WTC11 (cell line): ENCODE measurements around the gene ALK. TPM values are rescaled to one million over a fixed set of nuclear protein-coding genes. Genes with fewer than 3 reads are reported as not detected.

Experiments
- ATAC-seq: fragments of 200-7000 bp; cut with Tn5 transposase; 2 replicates; pipeline ENCODE4 v1.10.0; 2021; ENCODE audit warnings: mild to moderate bottlenecking, moderate library complexity
- CTCF ChIA-PET: fragments of 300-600 bp; sonication (Branson Sonifier 250); formaldehyde crosslinking; loops from one replicate; lab custom pipeline; 2021; ENCODE audit warnings: antibody characterized with exemption; lab: Charles Lee
- POLR2A ChIA-PET: fragments of 350-600 bp; sonication (Branson Sonifier 250); formaldehyde crosslinking; loops from one replicate; lab custom pipeline; 2021; ENCODE audit warnings: antibody characterized with exemption; lab: Charles Lee
- DNase-seq: peaks from one replicate; pipeline ENCODE4 v3.0.0; 2021; ENCODE audit warnings: low spot score
- H3K27ac Mint-ChIP-seq: 2 replicates; pipeline ENCODE4 v1.8.0; 2021; ENCODE audit warnings: mixed read lengths
- H3K27me3 Mint-ChIP-seq: 2 replicates; pipeline ENCODE4 v1.8.0; 2021; ENCODE audit warnings: low read depth, mild to moderate bottlenecking, moderate library complexity, mixed read lengths
- H3K36me3 Mint-ChIP-seq: 2 replicates; pipeline ENCODE4 v1.8.0; 2021; ENCODE audit warnings: mixed read lengths
- H3K4me1 Mint-ChIP-seq: 2 replicates; pipeline ENCODE4 v1.8.0; 2022; ENCODE audit warnings: mixed read lengths
- H3K4me3 Mint-ChIP-seq: 2 replicates; pipeline ENCODE4 v1.8.0; 2021; ENCODE audit warnings: mild to moderate bottlenecking, moderate library complexity, mixed read lengths
- H3K9me3 Mint-ChIP-seq: 2 replicates; pipeline ENCODE4 v1.8.0; 2021; ENCODE audit warnings: mixed read lengths
- ATF1 ChIP-seq: sonication (generic); formaldehyde crosslinking; IDR thresholded peaks from 2 replicates; pipeline ENCODE4 v1.8.1; 2023; ENCODE audit warnings: mild to moderate bottlenecking, moderate library complexity, missing genetic modification reagents
- CREM ChIP-seq: sonication (generic); formaldehyde crosslinking; IDR thresholded peaks from 2 replicates; pipeline ENCODE4 v1.8.1; 2022; ENCODE audit warnings: mild to moderate bottlenecking, missing genetic modification reagents, moderate library complexity
- ELF4 ChIP-seq: sonication (generic); formaldehyde crosslinking; IDR thresholded peaks from 2 replicates; pipeline ENCODE4 v1.8.1; 2022; ENCODE audit warnings: low read depth, mild to moderate bottlenecking, moderate library complexity, missing genetic modification reagents
- GTF2I ChIP-seq: fragments of 250-450 bp; sonication (Bioruptor Pico); conservative IDR thresholded peaks from 2 replicates; pipeline ENCODE4 v1.4.0; 2021; ENCODE audit warnings: mild to moderate bottlenecking
- IRF2 ChIP-seq: sonication (generic); formaldehyde crosslinking; IDR thresholded peaks from 2 replicates; pipeline ENCODE4 v1.8.0; 2022; ENCODE audit warnings: low read depth, missing genetic modification reagents, borderline replicate concordance
- NFYB ChIP-seq: sonication (generic); formaldehyde crosslinking; conservative IDR thresholded peaks from 2 replicates; pipeline ENCODE4 v1.8.0; 2022; ENCODE audit warnings: low read depth, missing genetic modification reagents
- RELA ChIP-seq: sonication (generic); formaldehyde crosslinking; IDR thresholded peaks from 2 replicates; pipeline ENCODE4 v1.8.1; 2022; ENCODE audit warnings: missing genetic modification reagents, mild to moderate bottlenecking, borderline replicate concordance
- SMAD3 ChIP-seq: sonication (generic); formaldehyde crosslinking; IDR thresholded peaks from 2 replicates; pipeline ENCODE4 v1.8.0; 2022; ENCODE audit warnings: missing genetic modification reagents, mild to moderate bottlenecking, borderline replicate concordance
- TEAD1 ChIP-seq: sonication (generic); formaldehyde crosslinking; IDR thresholded peaks from 2 replicates; pipeline ENCODE4 v1.8.0; 2022; ENCODE audit warnings: mild to moderate bottlenecking, missing genetic modification reagents
- ZNF138 ChIP-seq: sonication (generic); formaldehyde crosslinking; conservative IDR thresholded peaks from 2 replicates; pipeline ENCODE4 v1.8.1; 2022; ENCODE audit warnings: mild to moderate bottlenecking, moderate library complexity, missing genetic modification reagents
- ZNF396 ChIP-seq: fragments of 250-450 bp; sonication (Bioruptor Pico); IDR thresholded peaks from 2 replicates; pipeline ENCODE4 v1.8.0; 2021; ENCODE audit warnings: mild to moderate bottlenecking, moderate library complexity, borderline replicate concordance
- ZNF423 ChIP-seq: fragments of 250-450 bp; sonication (Bioruptor Pico); IDR thresholded peaks from 2 replicates; pipeline ENCODE4 v2.1.2; 2022; ENCODE audit warnings: mild to moderate bottlenecking, moderate library complexity
- total RNA-seq: library from RNA; stranded (reverse); gene quantifications from 3 replicates; pipeline ENCODE4 v1.2.3, GENCODE V29; 2021
- TF ChIP-seq, protein P1 (sequence below): sonication (generic); formaldehyde crosslinking; IDR thresholded peaks from 2 replicates; pipeline ENCODE4 v1.8.1; 2022; ENCODE audit warnings: mild to moderate bottlenecking, missing genetic modification reagents, moderate library complexity, borderline replicate concordance
- TF ChIP-seq, protein P2 (sequence below): fragments of 250-450 bp; sonication (Bioruptor Pico); conservative IDR thresholded peaks from 2 replicates; pipeline ENCODE4 v1.9.0; 2021; ENCODE audit warnings: mild to moderate bottlenecking
- TF ChIP-seq, protein P3 (sequence below): sonication (generic); formaldehyde crosslinking; conservative IDR thresholded peaks from 2 replicates; pipeline ENCODE4 v1.8.1; 2022; ENCODE audit warnings: mild to moderate bottlenecking, missing genetic modification reagents

Gene ALK
- total RNA-seq, 1 experiment from 2014 or later, result not detected

DNA sequence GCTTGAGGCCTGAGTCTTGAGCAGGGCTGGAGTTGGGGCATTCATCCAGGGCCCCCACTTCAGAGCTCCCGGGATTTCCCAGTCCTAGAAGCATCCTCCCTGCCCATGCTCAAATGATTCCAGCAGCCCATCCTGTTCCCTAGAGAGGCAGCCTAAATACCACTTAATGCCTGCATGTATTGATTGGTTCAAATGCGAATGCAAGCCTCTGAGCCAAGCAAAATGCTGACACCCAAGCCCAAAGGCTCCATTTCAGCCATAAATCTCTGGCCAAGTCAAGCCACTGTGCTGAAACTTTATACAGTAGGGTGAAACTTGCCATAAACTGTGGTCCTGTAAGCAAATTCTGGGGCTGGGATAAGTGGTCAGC is 526.4 kb downstream of the ALK start (continued):
- TF ChIP-seq ZNF396 (CRISPR knock-in tag), result no peak
- TF ChIP-seq TEAD1 (CRISPR knock-in tag), result no peak

DNA sequence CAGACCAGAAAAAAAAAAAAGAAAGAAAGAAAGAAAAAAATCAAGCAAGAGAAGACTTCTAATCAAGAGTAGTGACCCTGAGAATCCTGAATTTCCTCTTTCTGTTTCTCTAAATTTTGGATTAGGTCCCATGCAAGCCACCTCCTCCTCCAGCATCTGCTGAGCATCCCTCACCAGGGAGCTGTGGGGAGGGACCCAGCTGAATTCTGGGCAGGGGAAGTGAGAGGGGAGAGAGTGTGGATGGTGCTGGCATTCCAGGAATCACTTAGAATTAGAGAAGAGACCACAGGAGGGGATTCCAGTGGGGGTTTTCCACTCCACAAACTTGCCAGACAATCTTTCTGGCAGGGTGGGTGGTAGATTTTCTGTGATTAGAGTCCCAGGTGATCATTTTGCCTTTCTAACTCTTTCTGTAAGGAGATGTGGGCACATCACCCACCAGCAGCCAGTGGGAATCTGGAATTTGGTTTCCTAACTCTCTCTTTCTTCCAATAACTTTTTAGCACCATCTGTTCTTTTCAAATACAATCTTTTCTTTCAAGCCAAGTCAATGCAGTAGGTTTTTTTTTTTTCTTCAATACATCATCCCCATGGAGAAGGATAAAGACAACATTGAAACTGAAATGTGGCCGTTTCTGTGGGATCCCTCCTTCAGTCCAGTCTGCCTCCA is 526.9 kb downstream of the ALK start:
- ATAC-seq (no peak; the same call in 1 of the 2 replicates), DNase-seq (no peak)
- H3K36me3 Mint-ChIP-seq, result no peaks in the 10 kb centered on the region
- CTCF ChIA-PET, result interaction anchor here (0.7 kb wide), 1 partner anchor 86 kb away, joined by 3 read pairs; no protein-coding TSS in a partner anchor
- no peaks in the 10 kb centered on the region for H3K9me3 Mint-ChIP-seq
- no peaks in the 10 kb centered on the region for H3K27me3 Mint-ChIP-seq
- H3K4me1 Mint-ChIP-seq, result peaks cover 16% of the 10 kb centered on the region
- H3K27ac Mint-ChIP-seq, result no peak overlapping the region
- H3K4me3 Mint-ChIP-seq, result no peak overlapping the region
- TF ChIP-seq IRF2 (CRISPR knock-in tag), result no peak
- TF ChIP-seq ZNF423, result no peak
- no peak for TF ChIP-seq RELA (CRISPR knock-in tag)
- TF ChIP-seq, protein P1, sequence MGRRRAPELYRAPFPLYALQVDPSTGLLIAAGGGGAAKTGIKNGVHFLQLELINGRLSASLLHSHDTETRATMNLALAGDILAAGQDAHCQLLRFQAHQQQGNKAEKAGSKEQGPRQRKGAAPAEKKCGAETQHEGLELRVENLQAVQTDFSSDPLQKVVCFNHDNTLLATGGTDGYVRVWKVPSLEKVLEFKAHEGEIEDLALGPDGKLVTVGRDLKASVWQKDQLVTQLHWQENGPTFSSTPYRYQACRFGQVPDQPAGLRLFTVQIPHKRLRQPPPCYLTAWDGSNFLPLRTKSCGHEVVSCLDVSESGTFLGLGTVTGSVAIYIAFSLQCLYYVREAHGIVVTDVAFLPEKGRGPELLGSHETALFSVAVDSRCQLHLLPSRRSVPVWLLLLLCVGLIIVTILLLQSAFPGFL, result no peak
- POLR2A ChIA-PET, result interaction anchor here (0.7 kb wide), 1 partner anchor 367 kb away, joined by 3 read pairs; no protein-coding TSS in a partner anchor

DNA sequence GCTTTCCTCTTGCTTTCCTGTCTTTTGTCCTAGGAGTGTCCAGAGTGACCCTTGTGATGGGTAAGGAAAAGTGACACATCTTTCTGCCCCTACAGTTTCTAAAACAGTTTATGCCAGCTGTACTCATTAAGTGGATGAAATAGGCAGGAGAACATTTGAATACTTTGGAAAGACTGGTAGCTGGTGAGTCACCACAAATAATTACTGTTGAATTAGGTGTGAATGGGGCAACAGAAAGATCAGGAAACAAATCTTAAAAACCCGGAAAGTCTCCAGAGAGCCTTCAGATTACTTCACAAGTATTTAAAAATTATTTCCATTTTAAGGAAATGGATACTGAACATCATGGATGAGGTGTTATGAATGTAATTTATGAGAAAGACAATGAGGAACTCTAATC is 527.7 kb downstream of the ALK start:
- Mint-ChIP-seq H3K4me1 (peaks cover 16% of the 10 kb centered on the region), H3K36me3 (no peaks in the 10 kb centered on the region)
- ATAC-seq, result no peak
- no peak for DNase-seq
- TF ChIP-seq GTF2I (CRISPR knock-in tag), result no peak
- TF ChIP-seq, all 79 proteins: peak for 0
- no peaks in the 10 kb centered on the region for H3K27me3 Mint-ChIP-seq
- ChIA-PET POLR2A (no interaction called here), CTCF (no interaction called here)
- H3K9me3 Mint-ChIP-seq, result no peaks in the 10 kb centered on the region
- H3K4me3 Mint-ChIP-seq, result no peak overlapping the region
- H3K27ac Mint-ChIP-seq, result no peak overlapping the region

DNA sequence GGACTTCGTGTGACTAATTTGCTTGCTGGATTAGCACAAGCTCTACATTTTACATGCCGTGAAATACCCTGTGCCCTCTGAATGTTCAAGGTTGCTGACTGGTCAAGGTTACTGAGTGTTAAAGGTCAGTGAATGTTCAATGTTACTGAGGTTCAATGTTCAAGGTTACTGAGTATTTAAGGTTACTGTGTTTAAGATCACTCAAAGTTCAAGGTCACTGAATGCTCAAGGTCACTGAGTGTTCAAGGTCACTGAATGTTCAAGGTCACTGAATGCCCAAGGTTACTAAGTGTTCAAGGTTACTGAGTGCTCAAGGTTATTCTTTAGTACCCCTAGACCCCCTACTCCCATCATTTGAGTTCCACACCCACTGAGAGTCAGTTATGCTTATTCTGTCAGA is 528.6 kb downstream of the ALK start:
- Mint-ChIP-seq H3K9me3 (no peaks in the 10 kb centered on the region), H3K27ac (no peak overlapping the region), H3K4me3 (no peak overlapping the region), H3K4me1 (peaks cover 7% of the 10 kb centered on the region), H3K36me3 (no peaks in the 10 kb centered on the region), H3K27me3 (no peaks in the 10 kb centered on the region)
- DNase-seq, result no peak
- ChIA-PET POLR2A (no interaction called here), CTCF (no interaction called here)
- ATAC-seq, result no peak
- TF ChIP-seq, protein P2, sequence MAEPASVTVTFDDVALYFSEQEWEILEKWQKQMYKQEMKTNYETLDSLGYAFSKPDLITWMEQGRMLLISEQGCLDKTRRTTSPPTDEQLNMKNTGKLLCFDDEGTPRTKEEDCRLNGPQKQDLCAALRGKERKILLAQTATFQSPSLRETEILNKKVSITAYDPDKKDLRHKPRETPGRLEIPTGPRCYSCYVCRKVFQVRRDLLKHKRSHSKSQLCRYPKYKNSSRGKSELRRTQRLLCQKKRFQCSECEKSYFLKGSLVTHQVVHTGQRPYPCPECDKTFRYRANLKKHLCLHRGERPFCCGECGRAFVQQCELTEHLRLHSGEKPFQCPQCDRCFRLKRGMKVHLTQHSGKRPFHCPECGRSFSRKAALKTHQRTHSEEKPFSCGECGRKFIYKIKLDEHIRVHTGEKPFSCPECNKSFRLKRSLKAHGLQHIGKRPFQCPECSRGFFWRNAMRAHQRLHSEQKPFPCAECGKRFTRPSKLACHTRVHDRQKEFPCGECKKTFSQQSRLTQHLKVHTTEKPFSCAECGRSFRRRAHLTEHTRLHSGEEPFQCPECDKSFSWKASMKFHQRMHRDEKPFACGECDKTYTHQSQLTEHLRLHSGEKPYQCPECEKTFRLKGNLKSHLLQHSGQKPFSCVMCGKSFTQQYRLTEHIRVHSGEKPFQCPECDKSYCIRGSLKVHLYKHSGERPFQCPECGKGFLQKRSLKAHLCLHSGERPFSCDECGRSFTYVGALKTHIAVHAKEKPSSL, result no peak
- TF ChIP-seq, protein P3, sequence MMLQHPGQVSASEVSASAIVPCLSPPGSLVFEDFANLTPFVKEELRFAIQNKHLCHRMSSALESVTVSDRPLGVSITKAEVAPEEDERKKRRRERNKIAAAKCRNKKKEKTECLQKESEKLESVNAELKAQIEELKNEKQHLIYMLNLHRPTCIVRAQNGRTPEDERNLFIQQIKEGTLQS (CRISPR knock-in tag), result no peak
- TF ChIP-seq ZNF138 (CRISPR knock-in tag) (no peak), SMAD3 (CRISPR knock-in tag) (no peak), CREM (no peak), ELF4 (CRISPR knock-in tag) (no peak), NFYB (no peak), ATF1 (no peak)
- TF ChIP-seq, protein P1, result no peak
